ENCODE results near the gene LIN28B.
"Not testable (repeated sequence)": the region's sequence is repeated elsewhere in the genome, so short reads cannot be mapped to it uniquely, and the experiment has no call there.

LIN28B gene

GRCh38 chr6:105072798-105073199 lies 115.9 kb downstream of the LIN28B start:
- FAIRE-seq, result no peak

- no peak for FAIRE-seq
These were observed 118.3 kb downstream of the LIN28B start for GRCh38 chr6:105075210-105075609.

GRCh38 chr6:105076418-105076817 lies 119.5 kb downstream of the LIN28B start:
- FAIRE-seq, result not testable (repeated sequence)

GRCh38 chr6:105077596-105078385 lies 120.9 kb downstream of the LIN28B start:
- no peak for FAIRE-seq

- no peak for FAIRE-seq
These were observed 121.4 kb downstream of the LIN28B start for GRCh38 chr6:105078386-105078708.

GRCh38 chr6:105080279-105080678 lies 123.4 kb downstream of the LIN28B start:
- no peak for FAIRE-seq

- FAIRE-seq, result not testable (repeated sequence)
These were observed 124.8 kb downstream of the LIN28B start for GRCh38 chr6:105081662-105082061.

- FAIRE-seq, result no peak
These were observed 130.8 kb downstream of the LIN28B start for GRCh38 chr6:105087571-105088211.

GRCh38 chr6:105091140-105091829 lies 134.4 kb downstream of the LIN28B start:
- no peak for FAIRE-seq

- FAIRE-seq, result no peak
These were observed 137.3 kb downstream of the LIN28B start for GRCh38 chr6:105094133-105094640.

- FAIRE-seq, result no peak
These were observed 138.2 kb downstream of the LIN28B start for GRCh38 chr6:105095139-105095538.

- no peak for FAIRE-seq
These were observed 140.4 kb downstream of the LIN28B start for GRCh38 chr6:105097288-105097687.

GRCh38 chr6:105099371-105099770 lies 142.5 kb downstream of the LIN28B start:
- no peak for FAIRE-seq

GRCh38 chr6:105102186-105102585 lies 145.3 kb downstream of the LIN28B start:
- no peak for FAIRE-seq

- no peak for FAIRE-seq
These were observed 148.2 kb downstream of the LIN28B start for GRCh38 chr6:105105094-105105493.

- FAIRE-seq, result no peak
These were observed 149.4 kb downstream of the LIN28B start for GRCh38 chr6:105106260-105106659.

GRCh38 chr6:105107207-105107606 lies 150.3 kb downstream of the LIN28B start:
- no peak for FAIRE-seq

- FAIRE-seq, result no peak
These were observed 151.8 kb downstream of the LIN28B start for GRCh38 chr6:105108631-105109262.

GRCh38 chr6:105109955-105110895 lies 153.3 kb downstream of the LIN28B start:
- no peak for FAIRE-seq

- FAIRE-seq, result no peak
These were observed 154.2 kb downstream of the LIN28B start for GRCh38 chr6:105111105-105111504.

- FAIRE-seq, result no peak
These were observed 155.0 kb downstream of the LIN28B start for GRCh38 chr6:105111871-105112270.

GRCh38 chr6:105112577-105112976 lies 155.7 kb downstream of the LIN28B start:
- FAIRE-seq, result no peak

All from colon (tissue), 2 donors.